Right cardiac atrium (tissue), 5 donors: ENCODE results near the gene PRKD2. TPM values are rescaled to one million over a fixed set of nuclear protein-coding genes. Genes with fewer than 3 reads are reported as not detected.

Source experiments
- ATAC-seq, 2 donors: fragments of 200-7000 bp; cut with Tn5 transposase; one replicate each; pipeline versions ENCODE4 v1.8.0 to v1.9.1; 2020; ENCODE audit warnings: moderate library complexity in 2 of 2, mild to moderate bottlenecking in 1 of 2
- DNase-seq, 3 donors: peaks; one replicate each; pipeline ENCODE4 v3.0.0-alpha.2; 2020
- H3K27ac ChIP-seq: one replicate; pipeline ENCODE4 v1.5.1; 2013; ENCODE audit warnings: mild to moderate bottlenecking, low read length, control low read depth, moderate library complexity
- H3K27me3 ChIP-seq: one replicate; pipeline ENCODE4 v1.6.1; 2013; ENCODE audit not compliant: control insufficient read depth, insufficient read depth
- H3K4me1 ChIP-seq: one replicate; pipeline ENCODE4 v1.6.1; 2013; ENCODE audit warnings: low read length; ENCODE audit not compliant: control insufficient read depth, insufficient read depth
- H3K4me3 ChIP-seq: one replicate; pipeline ENCODE4 v1.5.1; 2013; ENCODE audit warnings: low read length, control low read depth
- H3K9me3 ChIP-seq: one replicate; pipeline ENCODE4 v1.6.1; 2013; ENCODE audit warnings: low read length; ENCODE audit not compliant: control insufficient read depth
- WGBS: extraction: QIAGEN DNeasy Blood & Tissue Kit; methylation state at CpG from one replicate; pipeline ENCODE4 v1.1.7; 2013; 5-methylcytosine and 5-hydroxymethylcytosine counted together
- intact Hi-C, 4 donors: fragments of 100-400 bp; cut with DNase I; formaldehyde crosslinking; loops; one replicate each; pipeline versions ENCODE4 v1.11.0 to v1.14.0; 2022 to 2023
- polyA plus RNA-seq: library from polyadenylated mRNA; stranded (reverse); fragments of 200-250 nt; gene quantifications from one replicate; pipeline ENCODE4 v1.2.3, GENCODE V29; 2013
- total RNA-seq, 4 donors: library from RNA; stranded (reverse); fragmentation: NEBNext Ultra II Directional; extraction: Animal tissue kit (Norgen Biotek cat#: 25700); gene quantifications; one replicate each; pipeline ENCODE4 v1.2.1, GENCODE V29; 2021
- donor health status: healthy with polysubstance abuse.
- donor health status: DM: no; HTN: yes; CAD: no.
- donor health status: DM: no; HTN: no; CAD: no.
- donor health status: DM: no; HTN: yes; CAD: no; lungs with severe emphysema.
- donor health status: DM: yes; HTN: yes; CAD: no.

The PRKD2 gene
- total and polyA plus RNA-seq, 5 donors: 11.3 to 16.6 (median 14.7) TPM

DNA sequence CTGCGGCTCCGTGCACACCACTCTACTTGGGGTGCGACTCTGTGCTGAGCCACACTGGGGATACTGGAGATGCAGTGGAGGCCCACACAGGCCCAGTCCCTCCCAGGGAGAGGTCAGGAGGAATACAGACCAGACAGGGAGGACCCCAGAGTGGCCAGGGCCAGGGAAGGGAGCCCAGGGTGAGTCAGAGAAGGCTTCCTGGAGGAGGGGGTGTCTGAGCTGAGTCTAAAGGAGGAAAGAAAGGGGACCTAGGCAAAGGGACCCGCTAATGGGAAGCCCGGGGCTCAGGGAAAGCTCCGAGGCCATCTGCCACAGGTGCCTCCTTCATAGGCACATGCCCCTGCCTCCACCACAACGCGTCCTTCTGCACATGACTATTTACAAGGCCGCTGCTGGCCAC, 13.3 kb upstream of the PRKD2 start:
- no peak overlapping the region for H3K4me3 ChIP-seq
- DNase-seq (peak in 2 of 3 donors; percentile 24 to 40), ATAC-seq (no peak)
- no peaks in the 10 kb centered on the region for H3K9me3 ChIP-seq
- WGBS: 93% methylated on average over 9 of the region's 9 CpGs
- intact Hi-C loops: no loop called here
- H3K27ac ChIP-seq: no peak overlapping the region
- no peaks in the 10 kb centered on the region for H3K4me1 ChIP-seq
- no peaks in the 10 kb centered on the region for H3K27me3 ChIP-seq

GRCh38 chr19:46729696-46730095, 12.8 kb upstream of the PRKD2 start:
- Histone ChIP-seq H3K4me3 (no peak overlapping the region), H3K4me1 (no peaks in the 10 kb centered on the region), H3K9me3 (no peaks in the 10 kb centered on the region), H3K27me3 (no peaks in the 10 kb centered on the region), H3K27ac (no peak overlapping the region)
- 85% methylated on average over 7 of the region's 7 CpGs for WGBS
- ATAC-seq (no peak), DNase-seq (peak in 2 of 3 donors; percentile 28 to 35)
- intact Hi-C loops: no loop called here

DNA sequence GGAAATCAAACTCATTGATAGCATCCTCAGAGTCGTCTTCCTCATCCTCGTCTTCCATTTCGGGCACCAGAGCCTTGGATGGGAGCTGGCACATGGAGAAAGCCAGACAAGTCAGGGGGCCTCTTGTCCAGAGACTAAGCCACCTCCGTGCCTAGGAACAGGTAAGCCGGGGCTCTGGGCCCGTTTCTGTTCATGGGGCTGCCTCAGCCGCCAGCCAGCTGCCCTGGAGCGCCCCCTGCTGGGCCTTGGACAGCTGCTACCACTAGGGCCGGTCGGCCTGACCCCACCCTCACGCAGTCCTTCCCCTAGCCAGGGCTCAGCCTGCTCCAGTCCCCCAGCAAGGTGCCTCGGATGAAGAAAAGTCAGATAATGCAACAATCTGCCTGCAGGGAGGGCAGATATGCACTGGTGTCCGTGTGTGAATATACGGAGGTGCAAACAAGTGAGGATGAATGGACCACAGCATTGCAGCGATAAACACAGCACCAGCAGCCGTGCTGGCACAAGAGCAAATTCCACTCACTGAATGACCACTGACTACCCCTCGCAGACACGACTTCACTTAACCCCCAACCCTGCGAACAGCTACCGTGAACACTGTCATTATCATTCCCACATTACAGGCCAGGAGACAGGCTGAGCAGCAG, 11.9 kb upstream of the PRKD2 start:
- intact Hi-C loops: no loop called here
- H3K4me3 ChIP-seq: no peak overlapping the region
- DNase-seq (peak; percentile 77 to 93 (median 91)), ATAC-seq (peak; percentile 74 to 80)
- no peaks in the 10 kb centered on the region for H3K27me3 ChIP-seq
- 35% methylated on average over 20 of the region's 20 CpGs for WGBS
- H3K27ac ChIP-seq: peak overlapping the region; percentile 3
- no peaks in the 10 kb centered on the region for H3K9me3 ChIP-seq
- H3K4me1 ChIP-seq: no peaks in the 10 kb centered on the region

DNA sequence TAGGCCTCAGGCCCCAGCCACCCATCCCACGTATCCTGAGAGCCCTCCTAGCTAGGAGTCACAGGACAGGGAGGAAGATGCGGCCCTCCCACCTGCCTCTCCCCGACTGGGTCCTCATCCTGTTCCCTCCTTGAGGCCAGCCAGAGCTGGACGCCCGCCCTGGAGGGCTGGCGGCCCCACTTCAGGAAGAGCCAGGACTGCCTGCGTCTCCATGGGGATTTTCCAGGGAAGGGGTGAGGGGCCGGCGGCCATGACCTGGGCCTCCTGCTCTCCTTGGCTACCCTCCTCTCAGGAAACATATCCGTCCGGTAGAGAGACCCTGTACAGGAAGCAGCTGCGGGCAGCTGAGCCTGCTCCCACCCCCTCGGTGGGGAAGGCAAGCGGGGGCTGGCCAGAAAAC, 11.3 kb upstream of the PRKD2 start:
- whole genome bisulfite sequencing: 63% methylated on average over 14 of the region's 14 CpGs
- Histone ChIP-seq H3K27me3 (no peaks in the 10 kb centered on the region), H3K9me3 (no peaks in the 10 kb centered on the region), H3K4me3 (no peak overlapping the region), H3K4me1 (no peaks in the 10 kb centered on the region), H3K27ac (peak overlapping the region; percentile 3)
- intact Hi-C loops: no loop called here
- DNase-seq: peak in 2 of 3 donors; percentile 82 to 85
- ATAC-seq: peak; percentile 50 to 69

DNA sequence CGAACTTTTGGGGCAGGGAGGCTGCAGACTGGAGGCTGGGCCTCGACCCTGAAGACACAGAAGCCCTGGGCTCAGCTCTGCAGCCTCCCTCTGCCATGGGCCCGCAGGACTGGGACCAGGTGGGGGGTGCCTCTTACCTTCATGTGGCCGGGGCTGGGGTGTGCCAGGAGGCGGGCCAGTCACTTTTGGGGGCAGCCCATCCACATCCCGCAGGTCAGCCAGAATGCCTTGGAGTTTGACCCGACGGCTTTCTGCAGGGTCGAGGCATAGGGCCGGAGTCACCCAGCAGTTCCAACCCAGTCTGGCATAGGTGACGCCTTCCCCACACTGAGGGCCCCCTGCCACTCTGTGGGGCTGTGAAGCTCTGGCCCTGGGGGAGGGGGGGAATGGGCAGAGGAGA, 10.8 kb upstream of the PRKD2 start:
- no peak overlapping the region for H3K4me3 ChIP-seq

DNA sequence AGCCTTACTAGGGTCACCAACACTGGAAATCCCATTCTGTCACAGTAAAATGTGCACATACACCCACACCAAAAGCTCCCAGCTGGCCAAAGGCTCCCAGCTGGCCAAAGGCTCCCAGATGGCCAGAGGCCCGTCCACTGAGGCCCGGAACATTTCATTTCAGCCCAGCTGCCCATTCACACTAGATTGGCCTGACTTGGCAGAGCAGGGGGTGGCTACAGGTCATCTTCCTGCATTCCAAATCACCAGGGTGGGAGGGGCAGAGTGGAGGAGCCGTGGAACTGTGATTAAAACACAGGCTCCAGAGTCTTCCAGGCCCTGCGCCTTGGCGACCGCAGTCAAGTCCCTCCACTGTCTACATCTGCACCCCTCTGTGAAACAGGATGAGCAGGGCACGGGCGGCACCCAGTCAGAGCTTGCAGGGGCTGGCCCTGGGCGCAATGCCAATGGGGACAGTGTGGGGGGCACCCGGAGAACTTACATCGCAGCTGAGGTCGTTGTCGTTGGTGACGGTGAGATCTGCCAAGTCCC, 10.1 kb upstream of the PRKD2 start:
- Histone ChIP-seq H3K9me3 (no peaks in the 10 kb centered on the region), H3K27ac (no peak overlapping the region), H3K4me1 (no peaks in the 10 kb centered on the region), H3K27me3 (no peaks in the 10 kb centered on the region), H3K4me3 (no peak overlapping the region)
- 51% methylated on average over 14 of the region's 14 CpGs for WGBS
- DNase-seq (peak in 2 of 3 donors; percentile 48 to 66), ATAC-seq (no peak)
- intact Hi-C loops: no loop called here

More for the DNA sequence above, 10.8 kb upstream of the PRKD2 start:
- no peak for ATAC-seq
- DNase-seq: peak in 2 of 3 donors; percentile 40 to 61
- intact Hi-C loops: no loop called here
- WGBS: 69% methylated on average over 11 of the region's 11 CpGs
- Histone ChIP-seq H3K9me3 (no peaks in the 10 kb centered on the region), H3K27ac (peak overlapping the region; percentile 28), H3K4me1 (no peaks in the 10 kb centered on the region), H3K27me3 (no peaks in the 10 kb centered on the region)

- Histone ChIP-seq H3K4me1 (no peaks in the 10 kb centered on the region), H3K9me3 (no peaks in the 10 kb centered on the region), H3K27ac (no peak overlapping the region), H3K4me3 (no peak overlapping the region), H3K27me3 (no peaks in the 10 kb centered on the region)
- intact Hi-C loops: no loop called here
- ATAC-seq (no peak), DNase-seq (peak in 1 of 3 donors; percentile 57)
- WGBS: 79% methylated on average over 10 of the region's 10 CpGs
Observed at GRCh38 chr19:46726551-46726950, 9.6 kb upstream of the PRKD2 start.

- intact Hi-C loops: no loop called here
- DNase-seq: peak in 1 of 3 donors; percentile 16
- no peak for ATAC-seq
- Histone ChIP-seq H3K4me1 (no peaks in the 10 kb centered on the region), H3K27ac (no peak overlapping the region), H3K9me3 (no peaks in the 10 kb centered on the region), H3K4me3 (no peak overlapping the region), H3K27me3 (no peaks in the 10 kb centered on the region)
- 63% methylated on average over 9 of the region's 9 CpGs for WGBS
Observed at GRCh38 chr19:46725859-46726393, 9.0 kb upstream of the PRKD2 start.

DNA sequence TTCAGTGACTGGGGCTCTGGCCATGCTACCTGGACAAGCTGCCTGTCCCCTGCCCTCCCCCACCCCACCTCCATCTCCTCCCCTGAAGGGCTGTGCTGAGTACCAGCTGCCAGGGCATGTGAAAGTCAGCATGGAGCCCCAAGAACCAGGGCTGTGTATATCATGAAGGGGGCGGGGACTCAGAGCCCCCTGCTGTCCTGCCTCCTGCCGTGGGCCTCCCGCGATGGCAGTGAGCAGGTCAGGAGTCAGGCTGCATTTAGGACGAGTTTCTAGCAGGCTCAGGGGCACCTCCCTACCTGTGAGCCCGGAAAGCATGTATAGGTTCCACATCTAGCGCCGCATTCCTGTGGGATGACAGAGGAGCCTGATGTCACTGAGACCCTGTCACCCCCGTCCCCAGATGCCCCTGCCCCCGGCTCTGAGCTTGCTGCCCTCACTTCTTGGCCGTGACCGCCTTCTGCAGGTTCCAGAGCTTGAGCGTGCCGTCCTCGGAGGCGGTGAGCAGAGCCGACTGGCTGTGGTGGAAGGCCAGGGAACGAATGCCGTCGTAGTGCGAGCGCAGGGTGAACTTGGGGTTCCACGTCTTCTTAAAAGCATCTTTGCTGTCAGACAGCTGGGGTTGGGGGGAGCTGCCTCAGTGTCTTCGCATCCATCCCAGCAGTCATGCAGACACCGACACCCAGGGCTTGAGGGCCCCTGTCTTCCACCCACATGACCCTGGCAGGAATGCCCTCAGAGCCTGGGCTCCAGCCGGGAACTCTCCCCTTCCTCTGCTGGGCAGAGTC, 8.3 kb upstream of the PRKD2 start:
- Histone ChIP-seq H3K27ac (no peak overlapping the region), H3K4me1 (no peaks in the 10 kb centered on the region), H3K4me3 (no peak overlapping the region), H3K27me3 (no peaks in the 10 kb centered on the region), H3K9me3 (no peaks in the 10 kb centered on the region)
- intact Hi-C loops: no loop called here
- DNase-seq (peak in 2 of 3 donors; percentile 37 to 43), ATAC-seq (no peak)
- WGBS: 87% methylated on average over 26 of the region's 26 CpGs

DNA sequence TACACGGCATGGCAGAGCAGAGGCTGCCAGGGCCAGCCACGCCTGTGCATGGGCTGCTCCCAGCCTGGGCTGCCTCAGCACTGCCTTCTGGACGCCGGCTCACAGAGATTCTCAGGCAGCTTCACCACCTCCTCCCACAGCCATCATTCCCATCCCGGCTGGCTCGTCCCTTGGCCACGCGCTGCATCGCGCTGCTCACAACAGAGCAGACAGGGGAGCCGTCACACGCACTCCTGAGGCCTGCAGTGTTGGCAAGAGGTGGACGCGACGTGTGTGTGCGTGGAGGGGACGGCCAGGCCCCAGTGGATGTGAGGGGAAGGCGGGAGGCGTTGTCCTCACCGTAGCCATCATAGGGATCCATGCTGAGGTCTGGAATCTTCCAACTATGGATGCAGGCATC, 7.6 kb upstream of the PRKD2 start:
- Histone ChIP-seq H3K4me1 (no peaks in the 10 kb centered on the region), H3K9me3 (no peaks in the 10 kb centered on the region), H3K4me3 (no peak overlapping the region), H3K27ac (no peak overlapping the region), H3K27me3 (no peaks in the 10 kb centered on the region)
- intact Hi-C loops: no loop called here
- WGBS: 84% methylated on average over 20 of the region's 20 CpGs
- ATAC-seq (no peak), DNase-seq (peak in 2 of 3 donors; percentile 19 to 37)

DNA sequence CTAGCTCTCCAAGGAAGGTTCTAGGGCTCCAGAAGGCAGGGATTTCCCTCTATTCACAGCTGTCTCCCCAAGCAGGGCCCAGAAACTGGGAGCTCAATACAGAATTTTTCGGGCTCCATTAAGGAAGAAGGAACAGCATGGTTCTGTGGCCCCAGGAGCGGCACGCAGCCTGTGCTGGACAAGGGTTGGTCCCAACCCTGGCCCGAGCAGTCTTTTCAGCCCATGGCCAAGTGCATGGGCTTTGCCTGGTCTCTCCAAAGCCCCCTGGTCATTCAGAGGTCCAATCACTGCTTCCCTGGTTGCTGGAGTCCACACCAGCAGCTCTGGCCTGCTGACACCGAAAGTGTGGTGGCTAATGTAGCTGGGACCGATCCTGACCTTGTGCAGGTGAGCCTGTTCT, 6.6 kb upstream of the PRKD2 start:
- intact Hi-C loops: no loop called here
- DNase-seq (no peak), ATAC-seq (no peak)
- 93% methylated on average over 6 of the region's 6 CpGs for WGBS
- Histone ChIP-seq H3K27me3 (no peaks in the 10 kb centered on the region), H3K4me1 (no peaks in the 10 kb centered on the region), H3K9me3 (no peaks in the 10 kb centered on the region), H3K27ac (no peak overlapping the region), H3K4me3 (no peak overlapping the region)
